SJCRH30 (cell line): Measurements from ENCODE around the gene MAPK12. TPM values are rescaled to one million over a fixed set of nuclear protein-coding genes. Genes with fewer than 3 reads are reported as not detected.
A peak's percentile ranks its signal among the peaks of the same experiment; 100 is the strongest.

Source experiments
- DNase-seq, 2 experiments: peaks; one replicate each; pipeline ENCODE4 v3.0.0-alpha.2; 2015 to 2020
- H3K27ac ChIP-seq: fragments of 250-450 bp; sonication (Bioruptor Pico); 2 replicates; pipeline ENCODE4 v1.5.1; 2020; ENCODE audit warnings: mild to moderate bottlenecking, moderate library complexity
- H3K27me3 ChIP-seq: fragments of 250-450 bp; sonication (Bioruptor Pico); 2 replicates; pipeline ENCODE4 v1.5.1; 2020; ENCODE audit warnings: mild to moderate bottlenecking, moderate library complexity
- H3K36me3 ChIP-seq: fragments of 250-450 bp; sonication (Bioruptor Pico); 2 replicates; pipeline ENCODE4 v1.5.1; 2020; ENCODE audit warnings: mild to moderate bottlenecking, moderate library complexity
- H3K4me1 ChIP-seq: fragments of 250-450 bp; sonication (Bioruptor Pico); 2 replicates; pipeline ENCODE4 v1.5.1; 2020; ENCODE audit warnings: mild to moderate bottlenecking, moderate library complexity
- H3K4me3 ChIP-seq: fragments of 250-450 bp; sonication (Bioruptor Pico); 2 replicates; pipeline ENCODE4 v1.5.1; 2020; ENCODE audit warnings: mild to moderate bottlenecking, moderate library complexity
- H3K9me3 ChIP-seq: fragments of 250-450 bp; sonication (Bioruptor Pico); replicated peaks from 2 replicates; pipeline ENCODE4 v1.5.1; 2020; ENCODE audit warnings: mild to moderate bottlenecking, moderate library complexity
- total RNA-seq: library from RNA; depleted of rRNA; stranded (reverse); fragments of >200 nt; shearing (Covaris generic); gene quantifications from 2 replicates; pipeline ENCODE4 v1.2.3, GENCODE V29; 2014

Gene MAPK12
- total RNA-seq, 1 experiment from 2014 or later, result 54.0 TPM

DNA sequence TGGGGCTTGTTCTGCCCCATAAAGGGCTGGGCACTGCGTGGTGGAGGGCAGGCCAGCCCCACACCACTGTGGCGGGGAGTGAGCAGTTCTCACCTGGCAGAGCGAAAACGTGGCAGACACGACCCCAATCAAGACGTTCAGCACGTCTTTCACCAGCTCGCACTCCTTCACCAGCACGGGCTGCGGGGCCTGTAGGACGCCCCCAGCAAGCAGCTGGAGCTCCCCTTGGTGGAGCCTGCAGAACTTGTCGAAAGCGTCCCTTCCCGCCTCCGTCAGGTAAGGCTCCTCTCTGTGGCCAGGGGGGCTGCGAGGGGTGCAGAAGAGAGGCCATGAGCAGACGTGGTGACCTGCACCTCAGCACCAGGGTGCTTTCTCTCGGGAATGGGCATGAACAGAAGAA lies 28.3 kb downstream of the MAPK12 start:
- Histone ChIP-seq H3K36me3 (peaks cover 26% of the 10 kb centered on the region), H3K27me3 (no peaks in the 10 kb centered on the region), H3K4me1 (no peaks in the 10 kb centered on the region), H3K4me3 (no peak overlapping the region), H3K9me3 (no peaks in the 10 kb centered on the region), H3K27ac (no peak overlapping the region)
- no peak for DNase-seq

DNA sequence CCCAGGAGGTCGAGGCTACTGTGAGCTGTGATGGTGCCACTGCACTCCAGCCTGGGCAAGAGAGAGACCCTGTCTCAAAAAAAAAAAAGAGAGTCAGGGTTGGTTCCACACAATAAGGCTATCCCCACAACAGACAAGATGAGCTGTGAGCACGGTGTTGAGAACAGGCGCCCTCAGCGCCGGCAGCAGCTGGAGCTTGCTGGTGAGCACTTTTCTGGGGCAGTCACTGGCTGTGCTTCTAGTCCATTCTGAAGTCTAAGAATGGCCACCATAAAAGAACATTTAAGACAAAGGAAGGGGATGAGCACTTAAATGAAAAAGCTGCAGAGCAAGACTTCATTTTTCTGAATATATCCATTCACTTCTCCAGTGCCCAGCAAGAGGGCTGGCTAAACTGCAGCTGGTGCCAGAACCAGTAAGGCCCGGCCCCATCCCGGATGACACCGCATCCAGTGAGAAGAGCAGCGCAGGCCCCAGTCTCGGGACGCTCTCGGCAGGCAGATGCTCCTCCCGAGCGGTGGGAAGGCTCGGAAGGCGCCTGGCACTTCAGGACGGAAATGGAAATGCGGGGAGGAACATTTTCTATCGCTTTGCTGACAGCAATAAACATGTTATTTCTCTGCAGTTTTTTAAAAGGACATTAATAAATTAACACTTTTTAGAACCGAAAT lies 28.9 kb downstream of the MAPK12 start:
- no peaks in the 10 kb centered on the region for H3K27me3 ChIP-seq
- H3K4me3 ChIP-seq, result no peak overlapping the region
- no peaks in the 10 kb centered on the region for H3K9me3 ChIP-seq
- H3K27ac ChIP-seq, result no peak overlapping the region
- no peak for DNase-seq
- H3K4me1 ChIP-seq, result no peaks in the 10 kb centered on the region
- H3K36me3 ChIP-seq, result peaks cover 26% of the 10 kb centered on the region

DNA sequence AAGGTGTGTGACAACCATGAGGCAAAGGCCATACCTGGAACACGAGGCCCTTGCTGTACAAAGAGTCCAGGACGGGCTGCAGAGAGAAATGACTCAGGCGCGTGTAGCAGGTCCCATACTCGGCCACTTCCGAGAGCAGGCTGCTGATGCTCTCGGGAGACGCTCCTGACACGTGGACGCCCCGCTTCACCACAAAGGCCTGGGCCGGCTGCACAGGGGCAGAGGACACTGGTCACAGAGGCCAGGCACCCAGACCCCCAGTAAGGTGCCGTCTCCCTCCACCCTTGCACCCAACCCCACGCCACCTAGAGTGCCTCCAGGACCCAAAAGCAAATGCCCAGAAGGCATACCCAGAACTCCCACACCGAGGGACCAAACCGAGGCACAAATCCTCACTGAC lies 32.1 kb downstream of the MAPK12 start:
- Histone ChIP-seq H3K27ac (no peak overlapping the region), H3K9me3 (no peaks in the 10 kb centered on the region), H3K4me3 (no peak overlapping the region), H3K36me3 (peaks cover 25% of the 10 kb centered on the region), H3K4me1 (no peaks in the 10 kb centered on the region), H3K27me3 (no peaks in the 10 kb centered on the region)
- no peak for DNase-seq

DNA sequence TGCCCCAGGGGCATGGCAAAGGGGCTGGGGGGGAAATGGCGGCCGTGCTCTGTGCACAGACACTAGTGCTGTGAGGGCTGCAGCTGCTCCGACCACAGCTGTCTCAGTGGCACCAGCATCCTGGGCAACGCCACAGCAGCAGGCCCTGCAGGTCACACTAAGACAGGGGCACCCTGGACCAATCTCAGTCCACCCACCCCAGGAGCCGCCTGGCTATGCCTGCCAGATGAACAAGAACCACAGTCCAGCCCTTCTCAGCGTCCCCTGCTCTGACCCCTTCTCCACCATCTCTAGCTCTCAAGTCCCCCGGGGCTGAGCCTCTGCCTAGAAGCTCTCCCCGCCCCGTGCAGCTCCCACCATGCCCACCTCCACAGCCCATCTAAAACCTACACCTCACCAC lies 33.1 kb downstream of the MAPK12 start:
- Histone ChIP-seq H3K9me3 (no peaks in the 10 kb centered on the region), H3K4me1 (no peaks in the 10 kb centered on the region), H3K27me3 (no peaks in the 10 kb centered on the region), H3K27ac (no peak overlapping the region), H3K4me3 (no peak overlapping the region), H3K36me3 (peaks cover 33% of the 10 kb centered on the region)
- no peak for DNase-seq

DNA sequence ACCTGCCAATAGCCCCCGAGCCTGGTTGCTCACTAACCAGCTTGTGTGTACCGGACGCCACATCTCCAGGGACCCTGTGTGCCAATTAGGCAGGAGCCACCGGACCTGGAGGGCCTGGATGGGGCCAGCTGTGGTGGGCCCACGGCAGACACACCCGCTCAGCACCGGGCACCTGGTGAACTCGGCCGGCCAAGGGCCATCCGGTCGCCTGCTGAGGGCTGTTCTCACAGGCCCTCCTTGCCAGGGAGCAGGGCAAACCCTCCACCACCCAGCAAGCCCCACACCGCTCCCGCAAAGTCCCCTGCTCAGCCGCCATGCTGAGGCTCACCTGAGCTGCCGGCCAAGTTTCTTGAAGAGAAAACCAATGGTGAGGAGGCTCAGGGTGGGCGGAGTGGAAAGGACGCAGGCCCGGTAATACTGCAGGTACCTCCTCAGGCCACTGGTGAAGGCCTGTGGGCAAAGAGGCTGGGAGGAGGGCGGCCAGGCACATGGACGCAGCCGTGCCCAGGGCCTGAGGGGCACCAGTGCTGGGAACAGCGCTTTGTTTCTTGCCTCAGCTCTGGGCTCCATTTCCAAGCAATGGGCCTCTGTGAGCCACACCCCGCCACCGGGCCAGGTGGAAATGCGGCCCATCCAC lies 33.8 kb downstream of the MAPK12 start:
- no peak overlapping the region for H3K4me3 ChIP-seq
- H3K4me1 ChIP-seq, result no peaks in the 10 kb centered on the region
- peaks cover 35% of the 10 kb centered on the region for H3K36me3 ChIP-seq
- H3K27me3 ChIP-seq, result no peaks in the 10 kb centered on the region
- no peaks in the 10 kb centered on the region for H3K9me3 ChIP-seq
- DNase-seq, result peak in 1 of 2 experiments; percentile 4
- H3K27ac ChIP-seq, result no peak overlapping the region

DNA sequence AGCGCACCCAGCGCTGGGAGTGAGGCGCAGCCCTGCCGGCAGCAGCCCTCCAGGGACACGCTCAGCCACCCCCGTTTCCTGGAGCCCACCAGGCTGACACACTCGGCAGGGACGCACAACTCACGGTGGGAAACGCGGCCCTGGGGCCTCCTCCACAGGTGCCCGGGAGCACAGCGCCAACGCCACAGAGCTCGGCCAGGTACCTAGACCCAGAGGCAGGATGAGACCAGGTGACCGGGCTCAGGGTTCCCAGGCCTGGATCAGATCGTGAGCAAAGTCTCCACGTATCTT lies 34.7 kb downstream of the MAPK12 start:
- H3K36me3 ChIP-seq, result peaks cover 39% of the 10 kb centered on the region
- H3K27ac ChIP-seq, result no peak overlapping the region
- no peaks in the 10 kb centered on the region for H3K9me3 ChIP-seq
- H3K4me3 ChIP-seq, result no peak overlapping the region
- no peaks in the 10 kb centered on the region for H3K27me3 ChIP-seq
- DNase-seq, result no peak
- no peaks in the 10 kb centered on the region for H3K4me1 ChIP-seq

DNA sequence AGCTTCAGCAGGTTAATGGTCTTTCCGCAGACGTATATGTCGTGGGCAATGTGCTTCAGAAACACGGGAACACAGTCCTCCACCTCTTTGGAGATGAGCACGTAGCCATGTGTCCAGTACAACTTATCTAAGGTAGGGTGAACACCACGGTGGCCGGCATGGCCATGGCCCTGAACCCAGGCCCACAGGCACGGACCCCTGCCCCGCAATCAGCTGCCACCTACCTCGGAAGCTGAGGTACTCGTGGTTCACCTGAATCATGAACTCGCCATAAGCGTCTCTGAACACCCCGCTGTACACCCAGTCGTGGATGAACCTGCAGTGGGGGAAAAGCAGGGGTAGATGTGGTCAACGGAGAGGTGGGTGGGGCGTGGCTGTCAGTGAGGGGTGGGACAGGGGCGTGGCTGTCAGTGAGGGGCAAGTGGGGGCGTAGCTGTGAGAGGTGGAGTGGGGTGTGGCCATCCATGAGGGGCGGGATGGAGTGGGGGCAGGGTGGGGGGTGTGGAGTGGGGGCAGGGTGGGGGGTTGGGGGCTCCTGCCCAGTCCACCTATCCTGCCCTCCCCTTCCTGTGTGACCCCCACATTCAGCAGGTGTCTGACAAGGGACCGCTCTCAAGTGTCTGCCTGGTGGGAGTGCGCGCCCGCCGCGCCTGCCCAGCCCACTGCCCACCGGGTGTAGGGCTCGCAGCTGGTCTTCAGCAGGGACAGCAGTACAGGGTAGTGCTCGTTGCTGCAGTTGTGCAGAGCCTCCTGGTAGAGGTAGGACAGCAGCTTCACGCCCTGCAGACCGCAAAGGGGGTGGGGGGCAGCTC lies 35.2 kb downstream of the MAPK12 start:
- Histone ChIP-seq H3K27ac (no peak overlapping the region), H3K9me3 (no peaks in the 10 kb centered on the region), H3K27me3 (no peaks in the 10 kb centered on the region), H3K4me3 (no peak overlapping the region), H3K4me1 (no peaks in the 10 kb centered on the region), H3K36me3 (peaks cover 45% of the 10 kb centered on the region)
- no peak for DNase-seq

DNA sequence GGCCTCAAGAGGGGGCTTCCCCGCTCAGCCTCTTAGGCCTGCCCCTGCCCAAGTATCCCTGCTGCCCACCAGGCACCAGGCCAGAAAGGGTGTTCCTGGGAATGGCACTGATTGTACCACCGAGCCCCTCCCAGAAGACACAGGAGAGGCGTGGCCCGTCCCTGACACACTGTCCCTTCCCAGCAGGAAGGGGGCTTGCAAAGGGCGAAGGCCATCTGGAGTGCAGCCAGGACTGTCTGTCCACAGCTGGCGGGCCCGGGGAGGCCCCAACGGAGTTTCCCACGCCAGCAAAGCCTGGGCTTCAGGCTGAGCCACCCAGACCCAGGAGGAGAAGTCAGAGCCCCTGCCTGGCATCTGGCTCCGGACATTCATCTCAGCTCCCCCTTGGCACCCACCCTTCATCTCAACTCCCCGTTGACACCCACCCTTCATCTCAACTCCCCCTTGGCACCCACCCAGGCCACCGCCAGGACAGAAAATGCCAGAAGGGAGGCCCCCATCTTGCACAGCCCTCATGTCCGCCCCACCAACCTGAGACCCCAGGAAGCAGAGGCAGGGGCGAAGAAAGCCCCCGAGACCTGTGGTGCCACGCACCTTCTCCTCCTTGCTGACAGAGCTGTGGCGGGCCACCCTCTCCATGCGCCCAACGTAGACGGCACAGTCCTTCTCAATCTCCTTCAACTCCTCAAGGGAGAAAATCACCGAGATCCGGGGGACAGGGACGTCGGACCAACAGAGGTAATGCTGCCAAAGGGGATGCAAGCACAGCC lies 36.1 kb downstream of the MAPK12 start:
- no peaks in the 10 kb centered on the region for H3K27me3 ChIP-seq
- no peak overlapping the region for H3K27ac ChIP-seq
- H3K36me3 ChIP-seq, result peaks cover 51% of the 10 kb centered on the region
- H3K4me1 ChIP-seq, result no peaks in the 10 kb centered on the region
- no peaks in the 10 kb centered on the region for H3K9me3 ChIP-seq
- H3K4me3 ChIP-seq, result no peak overlapping the region
- no peak for DNase-seq

DNA sequence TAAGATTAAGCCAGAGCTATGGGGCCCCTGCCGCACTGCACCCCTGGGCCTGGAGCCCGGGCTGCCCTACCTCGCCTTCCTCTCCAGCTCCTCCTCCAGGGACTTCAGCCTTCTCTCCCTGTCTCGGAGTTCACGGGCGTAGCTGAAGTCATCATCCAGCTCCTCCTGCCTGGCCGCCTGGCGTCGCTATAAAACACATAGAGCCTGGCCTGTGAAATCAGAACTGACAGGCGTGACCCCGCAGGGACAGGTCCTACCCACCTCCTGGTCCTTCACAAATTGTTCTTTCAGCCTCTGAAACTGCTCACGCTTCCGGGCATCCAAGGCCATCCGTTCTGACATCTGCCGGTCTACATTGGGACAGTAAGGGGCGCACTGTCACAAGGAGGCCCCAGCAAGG lies 37.4 kb downstream of the MAPK12 start:
- no peak for DNase-seq
- Histone ChIP-seq H3K27ac (no peak overlapping the region), H3K4me1 (no peaks in the 10 kb centered on the region), H3K9me3 (no peaks in the 10 kb centered on the region), H3K36me3 (peaks cover 59% of the 10 kb centered on the region), H3K27me3 (no peaks in the 10 kb centered on the region), H3K4me3 (no peak overlapping the region)

DNA sequence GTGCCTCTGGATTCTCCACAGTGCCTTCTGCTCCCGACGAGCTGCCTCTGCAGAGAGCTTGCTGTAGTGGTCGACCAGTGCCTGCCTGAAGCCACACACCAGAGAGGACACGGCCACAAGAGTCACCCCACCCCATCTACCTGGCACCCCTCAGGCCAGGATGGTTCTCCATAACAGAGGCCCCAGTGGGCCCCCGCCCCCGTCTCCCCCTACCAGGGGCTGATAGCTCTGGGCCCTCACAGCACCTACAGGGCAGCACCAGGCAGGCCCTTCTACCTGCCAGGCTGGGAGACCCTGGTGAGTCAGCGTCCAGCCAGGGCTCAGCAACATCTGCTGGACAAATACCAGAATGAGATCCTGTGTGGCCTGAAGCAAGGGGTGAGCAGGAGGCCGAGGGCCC lies 39.0 kb downstream of the MAPK12 start:
- no peaks in the 10 kb centered on the region for H3K9me3 ChIP-seq
- peaks cover 71% of the 10 kb centered on the region for H3K36me3 ChIP-seq
- no peak overlapping the region for H3K27ac ChIP-seq
- H3K4me3 ChIP-seq, result no peak overlapping the region
- H3K4me1 ChIP-seq, result no peaks in the 10 kb centered on the region
- DNase-seq, result no peak
- no peaks in the 10 kb centered on the region for H3K27me3 ChIP-seq

DNA sequence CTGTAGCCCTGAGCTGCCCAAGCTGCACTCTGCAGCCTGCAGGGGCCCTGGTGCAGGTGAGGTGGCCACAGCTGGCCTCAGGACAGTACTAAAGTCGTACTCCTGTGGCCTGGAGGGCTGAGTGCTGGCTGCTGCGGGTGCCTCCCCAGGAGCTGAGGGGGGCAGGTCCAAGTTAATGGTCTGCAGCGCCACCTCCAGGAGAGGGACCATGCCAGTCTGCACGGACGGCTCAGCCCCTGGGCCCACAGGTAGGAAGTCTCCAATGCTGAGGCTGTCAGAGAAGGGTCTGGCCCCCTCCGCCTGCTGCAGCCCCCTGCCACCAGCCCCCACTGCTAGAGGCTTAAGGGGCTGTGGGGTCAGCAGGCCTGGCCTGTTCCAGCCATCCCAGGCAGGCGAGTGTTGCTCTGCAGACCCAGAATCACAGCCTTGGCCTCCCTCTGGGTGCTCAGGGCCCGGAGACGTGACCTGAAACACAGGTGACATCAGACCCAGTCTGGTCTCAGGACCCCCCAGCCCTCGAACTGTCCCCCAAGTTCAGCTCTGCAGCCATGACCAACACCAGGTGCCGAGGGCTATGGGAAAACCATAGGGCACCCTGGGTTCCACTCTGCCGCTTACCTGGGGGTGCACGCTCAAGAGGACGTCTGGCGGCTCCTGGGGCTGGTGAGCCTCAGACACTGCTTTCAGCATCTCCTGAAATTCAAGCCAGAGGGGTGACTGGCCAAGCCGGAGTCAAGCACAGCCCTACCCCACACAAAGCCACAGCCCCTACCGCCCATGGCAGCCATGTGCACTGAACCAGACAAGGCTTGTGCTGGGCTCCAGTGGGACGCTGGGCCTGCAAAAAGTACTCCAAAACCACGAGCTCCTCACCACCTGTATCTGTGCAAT lies 39.8 kb downstream of the MAPK12 start:
- H3K4me1 ChIP-seq, result no peaks in the 10 kb centered on the region
- no peak for DNase-seq
- no peaks in the 10 kb centered on the region for H3K9me3 ChIP-seq
- no peak overlapping the region for H3K4me3 ChIP-seq
- H3K36me3 ChIP-seq, result peaks cover 77% of the 10 kb centered on the region
- no peaks in the 10 kb centered on the region for H3K27me3 ChIP-seq
- H3K27ac ChIP-seq, result no peak overlapping the region

DNA sequence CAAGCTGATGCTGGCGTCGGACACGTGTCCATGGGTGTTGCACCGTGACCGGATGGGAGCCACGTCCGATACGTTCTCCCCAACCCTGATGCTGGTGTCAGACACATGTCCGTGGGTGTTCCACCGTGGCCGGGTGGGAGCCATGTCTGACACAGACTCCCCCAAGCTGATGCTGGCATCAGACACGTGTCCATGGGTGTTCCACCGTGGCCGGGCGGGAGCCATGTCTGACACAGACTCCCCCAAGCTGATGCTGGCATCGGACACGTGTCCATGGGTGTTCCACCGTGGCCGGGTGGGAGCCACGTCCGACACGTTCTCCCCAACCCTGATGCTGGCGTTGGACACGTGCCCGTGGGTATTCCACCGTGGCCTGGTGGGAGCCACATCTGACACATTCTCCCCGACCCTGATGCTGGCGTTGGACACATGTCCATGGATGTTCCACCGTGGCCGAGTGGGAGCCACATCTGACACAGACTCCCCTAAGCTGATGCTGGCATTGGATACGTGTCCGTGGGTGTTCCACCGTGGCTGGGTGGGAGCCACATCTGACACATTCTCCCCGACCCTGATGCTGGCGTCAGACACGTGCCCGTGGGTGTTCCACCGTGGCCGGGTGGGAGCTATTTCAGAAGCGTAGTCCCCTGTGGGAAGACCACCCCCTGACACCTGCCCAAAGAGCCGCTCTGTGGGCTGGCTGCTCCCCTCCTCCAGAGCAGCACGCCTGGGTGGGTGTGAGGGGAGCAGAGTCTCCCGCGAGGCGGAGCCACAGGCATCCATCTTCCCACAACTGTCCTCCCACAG lies 40.7 kb downstream of the MAPK12 start:
- DNase-seq, result no peak
- no peaks in the 10 kb centered on the region for H3K4me1 ChIP-seq
- H3K27ac ChIP-seq, result no peak overlapping the region
- H3K4me3 ChIP-seq, result no peak overlapping the region
- peaks cover 82% of the 10 kb centered on the region for H3K36me3 ChIP-seq
- H3K9me3 ChIP-seq, result no peaks in the 10 kb centered on the region
- no peaks in the 10 kb centered on the region for H3K27me3 ChIP-seq

DNA sequence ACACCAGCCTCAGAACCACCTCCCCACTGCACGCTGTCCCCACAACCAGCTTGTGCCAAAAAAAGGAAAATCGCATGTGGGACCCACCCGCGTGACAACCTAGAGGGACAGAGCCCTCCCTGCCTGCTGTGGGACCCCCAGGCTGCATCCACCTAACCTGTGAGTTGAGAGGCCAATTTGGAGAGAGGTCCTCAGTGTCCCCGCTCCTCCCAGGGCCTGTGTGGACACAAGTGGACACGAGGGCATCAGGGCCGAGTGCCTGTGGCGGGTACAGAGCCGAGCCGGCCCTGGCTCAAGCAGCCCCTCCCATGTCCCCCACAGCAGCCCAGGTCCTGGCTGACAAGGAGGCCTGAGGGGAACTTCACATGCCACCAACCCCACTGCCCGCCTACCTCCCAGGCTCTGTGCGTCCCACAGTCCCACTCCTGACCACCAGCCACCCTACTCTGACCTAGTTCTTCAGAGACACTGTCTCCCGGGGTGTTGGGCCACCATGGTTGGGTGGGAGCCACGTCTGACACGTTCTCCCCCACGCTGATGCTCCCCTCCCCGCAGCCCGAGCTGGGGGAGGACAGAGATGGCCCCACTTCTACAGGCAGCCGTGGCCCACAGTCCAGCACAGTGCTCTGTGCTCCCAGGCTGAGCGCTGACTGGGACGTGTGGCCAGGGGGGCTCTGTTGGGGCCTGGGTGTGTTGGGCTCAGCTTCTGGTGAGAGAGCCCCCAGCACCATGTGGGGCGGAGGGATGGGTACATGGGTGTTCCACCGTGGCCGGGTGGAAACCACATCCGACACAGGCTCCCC lies 41.5 kb downstream of the MAPK12 start:
- peaks cover 87% of the 10 kb centered on the region for H3K36me3 ChIP-seq

More for the DNA sequence above, 41.5 kb downstream of the MAPK12 start:
- Histone ChIP-seq H3K4me3 (no peak overlapping the region), H3K4me1 (no peaks in the 10 kb centered on the region), H3K27ac (no peak overlapping the region), H3K27me3 (no peaks in the 10 kb centered on the region), H3K9me3 (no peaks in the 10 kb centered on the region)
- DNase-seq, result no peak
